CD4-positive, alpha-beta memory T cell (primary cell): Measurements from ENCODE around the gene PLAU. TPM values are rescaled to one million over a fixed set of nuclear protein-coding genes. Genes with fewer than 3 reads are reported as not detected.
A peak's percentile ranks its signal among the peaks of the same experiment; 100 is the strongest.

Experiments used
- CTCF ChIA-PET: fragments of 350-600 bp; sonication (Branson Sonifier 250); formaldehyde crosslinking; loops from one replicate; lab custom pipeline; 2021; ENCODE audit warnings: inconsistent platforms; ENCODE audit not compliant: partially characterized antibody; lab: Charles Lee
- POLR2A ChIA-PET: fragments of 350-600 bp; sonication (Branson Sonifier 250); formaldehyde crosslinking; loops from one replicate; lab custom pipeline; 2021; ENCODE audit not compliant: partially characterized antibody; lab: Charles Lee
- DNase-seq, 5 donors: peaks; one replicate each; pipeline versions ENCODE4 v3.0.0 to v3.0.0-alpha.2; 2020 to 2022; ENCODE audit warnings: mixed read lengths in 1 of 5
- H3K27ac ChIP-seq: one replicate; pipeline ENCODE4 v1.7.0; 2013; ENCODE audit warnings: low read depth, low read length
- H3K27me3 ChIP-seq: 2 replicates; pipeline ENCODE4 v1.7.0; 2013; ENCODE audit warnings: mild to moderate bottlenecking, low read length, moderate library complexity; ENCODE audit not compliant: insufficient read depth
- H3K36me3 ChIP-seq: 2 replicates; pipeline ENCODE4 v1.7.0; 2013; ENCODE audit warnings: mild to moderate bottlenecking, low read length, moderate library complexity; ENCODE audit not compliant: insufficient read depth
- H3K4me1 ChIP-seq: 2 replicates; pipeline ENCODE4 v1.7.0; 2013; ENCODE audit warnings: mild to moderate bottlenecking, low read length, moderate library complexity; ENCODE audit not compliant: insufficient read depth
- H3K4me3 ChIP-seq, 2 donors: one replicate each; pipeline ENCODE4 v1.7.0; 2013; ENCODE audit warnings: low read length in 2 of 2, mild to moderate bottlenecking in 1 of 2
- H3K9me3 ChIP-seq, 2 donors: one replicate each; pipeline ENCODE4 v1.7.0; 2013; ENCODE audit warnings: low read length in 2 of 2, control low read depth in 1 of 2; ENCODE audit not compliant: control insufficient read depth in 1 of 2
- H3K27ac Mint-ChIP-seq, 7 donors: one replicate each; pipeline ENCODE4 v1.8.0; 2020 to 2021; ENCODE audit warnings: mixed read lengths in 7 of 7, mild to moderate bottlenecking in 6 of 7, inconsistent platforms in 3 of 7, moderate library complexity in 3 of 7
- H3K27me3 Mint-ChIP-seq, 2 donors: one replicate each; pipeline ENCODE4 v1.8.0; 2020 to 2021; ENCODE audit warnings: mixed read lengths in 2 of 2
- H3K36me3 Mint-ChIP-seq, 2 donors: one replicate each; pipeline ENCODE4 v1.8.0; 2020 to 2021; ENCODE audit warnings: mixed read lengths in 2 of 2, inconsistent platforms in 1 of 2, mild to moderate bottlenecking in 1 of 2
- H3K4me1 Mint-ChIP-seq, 4 donors: one replicate each; pipeline ENCODE4 v1.8.0; 2020 to 2021; ENCODE audit warnings: mixed read lengths in 4 of 4, mild to moderate bottlenecking in 1 of 4
- H3K4me3 Mint-ChIP-seq, 8 donors: one replicate each; pipeline ENCODE4 v1.8.0; 2020 to 2021; ENCODE audit warnings: mixed read lengths in 8 of 8, mild to moderate bottlenecking in 7 of 8, moderate library complexity in 6 of 8, inconsistent platforms in 3 of 8
- H3K9me3 Mint-ChIP-seq, 8 donors: one replicate each; pipeline ENCODE4 v1.8.0; 2020 to 2021; ENCODE audit warnings: mixed read lengths in 8 of 8, mild to moderate bottlenecking in 5 of 8, inconsistent platforms in 3 of 8, moderate library complexity in 1 of 8
- intact Hi-C: fragments of 100-400 bp; cut with micrococcal nuclease; formaldehyde crosslinking; loops from one replicate; pipeline ENCODE4 v1.15.1; 2023
- polyA plus RNA-seq, 2 donors: library from polyadenylated mRNA; unstranded; fragments of 300-500 nt; fragmentation: Illumina TruSeq; gene quantifications; one replicate each; pipeline ENCODE4 v1.2.3, GENCODE V29; 2021
- total RNA-seq, 2 experiments: library from RNA; stranded (reverse); gene quantifications; one replicate each; pipeline ENCODE4 v1.2.3, GENCODE V29; 2021

The PLAU gene
- under 1 TPM; 0.64 to 0.91 TPM for total RNA-seq
- polyA plus RNA-seq = not detected

GRCh38 chr10:73910764-73911552 is at the start of gene PLAU:
TSS of gene PLAU (plus strand) at chr10:73911132. CDS start at chr10:73911556, 424 bp downstream.
- Histone ChIP-seq H3K36me3 (no peaks in the 10 kb centered on the region), H3K27me3 (peaks cover 13% of the 10 kb centered on the region), H3K27ac (no peak within 1 kb of the TSS), H3K4me3 (peak within 1 kb of the TSS; percentile 11 to 44), H3K9me3 (no peaks in the 10 kb centered on the region), H3K4me1 (peaks cover 29% of the 10 kb centered on the region)
- Mint-ChIP-seq H3K4me1 (peaks cover 16 to 36% (median 25%) of the 10 kb centered on the region in 4 donors), H3K9me3 (no peaks in the 10 kb centered on the region), H3K4me3 (peak within 1 kb of the TSS; percentile 89 to 95 (median 92)), H3K36me3 (no peaks in the 10 kb centered on the region), H3K27me3 (peaks cover 20 to 24% of the 10 kb centered on the region in 2 donors), H3K27ac (peak within 1 kb of the TSS in 2 of 7 donors; percentile 29 to 41)
- intact Hi-C loops = loop anchor here (2.0 kb wide), 1 partner anchor 14 kb away; no protein-coding TSS in a partner anchor
- ChIA-PET POLR2A (interaction anchor here (1.0 to 2.2 kb wide), 5 partner anchors 9 to 32 kb away, joined by 5 to 11 read pairs (median 5); no protein-coding TSS in a partner anchor), CTCF (interaction anchor here (0.6 to 1.3 kb wide), 6 partner anchors 9 to 1272 kb away, joined by 3 read pairs; no protein-coding TSS in a partner anchor)
- DNase-seq = peak; percentile 31 to 50 (median 38)

- H3K4me3 ChIP-seq = no peak overlapping the region
- Mint-ChIP-seq H3K27me3 (no peaks in the 10 kb centered on the region), H3K36me3 (peaks cover 22 to 60% of the 10 kb centered on the region in 2 donors), H3K4me3 (peak overlapping the region in 3 of 8 donors; percentile 12 to 36 (median 30)), H3K9me3 (peaks cover 0 to 2% (median 0%) of the 10 kb centered on the region in 8 donors), H3K4me1 (peaks cover 56 to 97% (median 79%) of the 10 kb centered on the region in 4 donors), H3K27ac (peak overlapping the region in 6 of 7 donors; percentile 4 to 90 (median 67))
- H3K27ac ChIP-seq = no peak overlapping the region
- no peaks in the 10 kb centered on the region for H3K9me3 ChIP-seq
- peaks cover 95% of the 10 kb centered on the region for H3K4me1 ChIP-seq
- ChIA-PET POLR2A (interaction anchor here (0.5 to 3.2 kb wide), 6 partner anchors 9 to 96 kb away, joined by 3 to 18 read pairs (median 4); partner anchors contain the start of gene CAMK2G), CTCF (interaction anchor here (1.0 to 13.4 kb wide), 6 partner anchors 10 to 79 kb away, joined by 3 to 199 read pairs (median 18); partner anchors contain the start of gene CAMK2G)
- DNase-seq = no peak
- intact Hi-C loops = no loop called here
- no peaks in the 10 kb centered on the region for H3K27me3 ChIP-seq
- peaks cover 27% of the 10 kb centered on the region for H3K36me3 ChIP-seq
Observed at GRCh38 chr10:73862011-73862410, 48.9 kb upstream of the PLAU start.

DNA sequence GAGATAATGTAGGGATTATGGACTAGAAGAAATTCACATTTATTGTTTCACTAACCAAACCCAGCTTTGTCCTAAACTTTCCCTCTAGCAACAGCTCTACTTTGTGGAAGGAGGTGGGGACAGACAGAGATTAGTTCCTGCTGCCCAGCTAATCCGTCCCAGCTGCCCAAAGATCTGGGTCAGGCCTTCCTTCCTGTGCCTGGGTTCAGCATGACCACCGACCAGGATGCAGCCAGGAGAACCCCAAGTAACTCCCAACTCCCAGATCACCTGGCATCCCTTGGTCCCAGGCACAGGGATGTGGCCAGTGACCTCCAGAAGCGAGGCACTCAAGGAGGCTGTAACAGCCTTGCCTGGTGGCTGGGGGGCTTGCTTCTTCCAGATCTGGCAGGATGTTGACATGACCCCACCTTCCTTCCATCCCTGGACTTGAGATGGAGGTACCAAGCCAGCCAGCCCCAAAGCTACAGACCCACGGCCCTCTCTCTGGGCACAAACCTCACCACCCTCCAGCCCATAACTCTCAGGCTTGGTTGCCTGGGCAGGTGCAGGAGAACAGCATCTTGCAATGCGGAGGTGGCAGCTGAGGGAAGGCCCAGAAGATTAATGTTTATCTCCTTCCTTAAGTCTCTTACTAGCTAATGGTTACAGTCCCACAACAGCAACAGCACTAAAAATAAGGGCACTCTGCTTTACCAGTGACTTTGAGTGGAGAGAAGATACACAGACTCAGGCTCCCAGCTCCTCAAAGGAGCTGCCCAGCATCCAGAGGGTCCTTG is 47.7 kb upstream of the PLAU start:
- POLR2A ChIA-PET = interaction anchor here (1.2 to 4.2 kb wide), 5 partner anchors 9 to 16 kb away, joined by 4 to 59 read pairs (median 10); partner anchors contain the start of gene CAMK2G
- Mint-ChIP-seq H3K36me3 (peaks cover 16 to 60% of the 10 kb centered on the region in 2 donors), H3K27ac (peak overlapping the region; percentile 57 to 97 (median 82)), H3K27me3 (no peaks in the 10 kb centered on the region), H3K4me3 (peak overlapping the region in 3 of 8 donors; percentile 23 to 32 (median 25)), H3K9me3 (peaks cover 0 to 2% (median 0%) of the 10 kb centered on the region in 8 donors), H3K4me1 (peaks cover 49 to 97% (median 79%) of the 10 kb centered on the region in 4 donors)
- H3K4me1 ChIP-seq = peaks cover 95% of the 10 kb centered on the region
- H3K36me3 ChIP-seq = peaks cover 34% of the 10 kb centered on the region
- CTCF ChIA-PET = interaction anchor here (1.4 to 13.4 kb wide), 6 partner anchors 11 to 78 kb away, joined by 6 to 199 read pairs (median 18); no protein-coding TSS in a partner anchor
- H3K4me3 ChIP-seq = no peak overlapping the region
- no peak overlapping the region for H3K27ac ChIP-seq
- no peak for DNase-seq
- H3K27me3 ChIP-seq = no peaks in the 10 kb centered on the region
- intact Hi-C loops = no loop called here
- no peaks in the 10 kb centered on the region for H3K9me3 ChIP-seq

- Mint-ChIP-seq H3K36me3 (peaks cover 10 to 61% of the 10 kb centered on the region in 2 donors), H3K27me3 (no peaks in the 10 kb centered on the region), H3K4me3 (peak overlapping the region in 7 of 8 donors; percentile 61 to 93 (median 86)), H3K27ac (peak overlapping the region; percentile 86 to 98 (median 93)), H3K9me3 (peaks cover 0 to 2% (median 0%) of the 10 kb centered on the region in 8 donors), H3K4me1 (peaks cover 49 to 97% (median 80%) of the 10 kb centered on the region in 4 donors)
- Histone ChIP-seq H3K36me3 (peaks cover 32% of the 10 kb centered on the region), H3K9me3 (no peaks in the 10 kb centered on the region), H3K27ac (no peak overlapping the region), H3K27me3 (no peaks in the 10 kb centered on the region), H3K4me1 (peaks cover 92% of the 10 kb centered on the region), H3K4me3 (no peak overlapping the region)
- CTCF ChIA-PET = interaction anchor here (0.7 to 13.4 kb wide), 8 partner anchors 11 to 76 kb away, joined by 3 to 199 read pairs (median 8); no protein-coding TSS in a partner anchor
- intact Hi-C loops = no loop called here
- DNase-seq = no peak
- POLR2A ChIA-PET = interaction anchor here (0.6 to 4.2 kb wide), 7 partner anchors 8 to 54 kb away, joined by 3 to 59 read pairs (median 8); partner anchors contain the start of gene CAMK2G
Observed at GRCh38 chr10:73864229-73864628, 46.7 kb upstream of the PLAU start.

GRCh38 chr10:73865107-73865458 is 45.8 kb upstream of the PLAU start:
- Mint-ChIP-seq H3K9me3 (peaks cover 0 to 2% (median 0%) of the 10 kb centered on the region in 8 donors), H3K4me1 (peaks cover 46 to 97% (median 79%) of the 10 kb centered on the region in 4 donors), H3K4me3 (peak overlapping the region; percentile 84 to 93 (median 86)), H3K27me3 (no peaks in the 10 kb centered on the region), H3K27ac (peak overlapping the region; percentile 88 to 98 (median 94)), H3K36me3 (peaks cover 13 to 61% of the 10 kb centered on the region in 2 donors)
- Histone ChIP-seq H3K9me3 (no peaks in the 10 kb centered on the region), H3K4me1 (peaks cover 87% of the 10 kb centered on the region), H3K4me3 (peak overlapping the region; percentile 56 to 65), H3K27ac (peak overlapping the region; percentile 64), H3K36me3 (peaks cover 30% of the 10 kb centered on the region), H3K27me3 (no peaks in the 10 kb centered on the region)
- intact Hi-C loops = loop anchor here (1.0 kb wide), 1 partner anchor 9 kb away; the partner anchor contains the start of gene CAMK2G
- POLR2A ChIA-PET = interaction anchor here (0.6 to 4.2 kb wide), 11 partner anchors 8 to 92 kb away, joined by 3 to 59 read pairs (median 7); partner anchors contain the start of gene CAMK2G
- CTCF ChIA-PET = interaction anchor here (1.4 to 13.4 kb wide), 5 partner anchors 13 to 75 kb away, joined by 3 to 199 read pairs (median 9); no protein-coding TSS in a partner anchor
- DNase-seq = no peak
